A549 (cell line): Measurements from ENCODE around the gene PLEKHA8.

Experiments
- BHLHE40 ChIP-seq: IDR thresholded peaks from 2 replicates; pipeline ENCODE4 v1.6.1; 2012; ENCODE audit warnings: low read depth, low read length, inconsistent platforms
- E2F6 ChIP-seq: IDR thresholded peaks from 2 replicates; pipeline ENCODE4 v1.6.1; 2012; ENCODE audit warnings: low read depth, borderline replicate concordance
- EHMT2 ChIP-seq: fragments of 200-600 bp; sonication (generic); IDR thresholded peaks from 2 replicates; pipeline ENCODE4 v1.6.1; 2016; ENCODE audit warnings: antibody characterized with exemption, low read depth, mild to moderate bottlenecking, moderate library complexity
- ESRRA ChIP-seq: fragments of 150-350 bp; IDR thresholded peaks from 2 replicates; pipeline ENCODE4 v1.6.1; 2014; ENCODE audit warnings: mild to moderate bottlenecking, low read length, borderline replicate concordance
- GATA3 ChIP-seq: IDR thresholded peaks from 2 replicates; pipeline ENCODE4 v1.6.1; 2012; ENCODE audit warnings: borderline replicate concordance
- HOXB13 ChIP-seq: fragments of 250-450 bp; sonication (Bioruptor Pico); IDR thresholded peaks from 2 replicates; pipeline ENCODE4 v1.5.0; 2020; ENCODE audit warnings: low read depth, mild to moderate bottlenecking, moderate library complexity
- NFE2L2 ChIP-seq: fragments of 150-350 bp; conservative IDR thresholded peaks from 2 replicates; pipeline ENCODE4 v1.6.1; 2014; ENCODE audit warnings: low read length
- POLR2A ChIP-seq: IDR thresholded peaks from 2 replicates; pipeline ENCODE4 v1.6.1; 2012; ENCODE audit warnings: mild to moderate bottlenecking, low read length
- SMC3 ChIP-seq: fragments of >200 bp; sonication (Bioruptor Twin); formaldehyde crosslinking; IDR thresholded peaks from 3 replicates; pipeline ENCODE4 v1.6.1; 2018; ENCODE audit warnings: inconsistent platforms
- SREBF2 ChIP-seq: fragments of 450-650 bp; IDR thresholded peaks from 2 replicates; pipeline ENCODE4 v1.6.1; 2014; ENCODE audit warnings: mild to moderate bottlenecking, moderate library complexity
- USF2 ChIP-seq: fragments of 450-650 bp; IDR thresholded peaks from 2 replicates; pipeline ENCODE4 v1.6.1; 2014; ENCODE audit warnings: antibody characterized with exemption
- TF ChIP-seq, protein P1 (sequence below): fragments of >200 bp; sonication (Bioruptor Twin); formaldehyde crosslinking; IDR thresholded peaks from 3 replicates; pipeline ENCODE4 v1.5.1; 2016
- TF ChIP-seq, protein P2 (sequence below): fragments of 150-350 bp; IDR thresholded peaks from 2 replicates; pipeline ENCODE4 v1.6.1; 2014; ENCODE audit warnings: low read depth, mild to moderate bottlenecking, low read length

GRCh38 chr7:30027740-30028215 lies 434 bp upstream of the PLEKHA8 start:
- TF ChIP-seq HOXB13 (no peak), USF2 (no peak), SMC3 (no peak), SREBF2 (no peak), NFE2L2 (no peak), ESRRA (no peak), POLR2A (no peak; the same call in 1 of the 2 replicates), GATA3 (no peak), BHLHE40 (no peak), EHMT2 (no peak), E2F6 (no peak)
- TF ChIP-seq, protein P1, sequence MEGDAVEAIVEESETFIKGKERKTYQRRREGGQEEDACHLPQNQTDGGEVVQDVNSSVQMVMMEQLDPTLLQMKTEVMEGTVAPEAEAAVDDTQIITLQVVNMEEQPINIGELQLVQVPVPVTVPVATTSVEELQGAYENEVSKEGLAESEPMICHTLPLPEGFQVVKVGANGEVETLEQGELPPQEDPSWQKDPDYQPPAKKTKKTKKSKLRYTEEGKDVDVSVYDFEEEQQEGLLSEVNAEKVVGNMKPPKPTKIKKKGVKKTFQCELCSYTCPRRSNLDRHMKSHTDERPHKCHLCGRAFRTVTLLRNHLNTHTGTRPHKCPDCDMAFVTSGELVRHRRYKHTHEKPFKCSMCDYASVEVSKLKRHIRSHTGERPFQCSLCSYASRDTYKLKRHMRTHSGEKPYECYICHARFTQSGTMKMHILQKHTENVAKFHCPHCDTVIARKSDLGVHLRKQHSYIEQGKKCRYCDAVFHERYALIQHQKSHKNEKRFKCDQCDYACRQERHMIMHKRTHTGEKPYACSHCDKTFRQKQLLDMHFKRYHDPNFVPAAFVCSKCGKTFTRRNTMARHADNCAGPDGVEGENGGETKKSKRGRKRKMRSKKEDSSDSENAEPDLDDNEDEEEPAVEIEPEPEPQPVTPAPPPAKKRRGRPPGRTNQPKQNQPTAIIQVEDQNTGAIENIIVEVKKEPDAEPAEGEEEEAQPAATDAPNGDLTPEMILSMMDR = no peak
- TF ChIP-seq, protein P2, sequence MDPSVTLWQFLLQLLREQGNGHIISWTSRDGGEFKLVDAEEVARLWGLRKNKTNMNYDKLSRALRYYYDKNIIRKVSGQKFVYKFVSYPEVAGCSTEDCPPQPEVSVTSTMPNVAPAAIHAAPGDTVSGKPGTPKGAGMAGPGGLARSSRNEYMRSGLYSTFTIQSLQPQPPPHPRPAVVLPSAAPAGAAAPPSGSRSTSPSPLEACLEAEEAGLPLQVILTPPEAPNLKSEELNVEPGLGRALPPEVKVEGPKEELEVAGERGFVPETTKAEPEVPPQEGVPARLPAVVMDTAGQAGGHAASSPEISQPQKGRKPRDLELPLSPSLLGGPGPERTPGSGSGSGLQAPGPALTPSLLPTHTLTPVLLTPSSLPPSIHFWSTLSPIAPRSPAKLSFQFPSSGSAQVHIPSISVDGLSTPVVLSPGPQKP = no peak
